ENCODE results near the gene ARIH2.

- TF ChIP-seq CTCF (optimal IDR thresholded peaks at IDR 0.05 in 1 of 3, IDR thresholded peaks at IDR 0.05 in 1 of 3, conservative IDR thresholded peaks at IDR 0.05 in 1 of 3; ENCODE audit: extremely low read depth in 1 of 3, insufficient read depth in 2 of 3, low read length in 3 of 3) (no peak), EZH2 (IDR thresholded peaks at IDR 0.05; ENCODE audit: low read length) (no peak)
These were observed 67.3 kb downstream of the ARIH2 start for GRCh38 chr3:48985831-48986376.

Measured in keratinocyte (primary cell).